Activated CD4-positive, alpha-beta T cell treated with anti-CD3 and anti-CD28 coated beads, Interleukin-2, Interleukin-6, amounts not matched to agents 100 ng/mL and 50 ng/mL, durations not matched to agents 16 hours and 8 hours (primary cell): Measurements from ENCODE around the gene BCKDK.
"Not testable (repeated sequence)": the region's sequence is repeated elsewhere in the genome, so short reads cannot be mapped to it uniquely, and the experiment has no call there.

Source experiments
- DNase-seq: peaks from one replicate; pipeline ENCODE4 v3.0.0-alpha.2; 2020

The BCKDK gene

GRCh38 chr16:31144418-31144817 is 36.2 kb downstream of the BCKDK start:
- not testable (repeated sequence) for DNase-seq

- DNase-seq, result no peak
These were observed 37.3 kb downstream of the BCKDK start for GRCh38 chr16:31145398-31145990.

DNA sequence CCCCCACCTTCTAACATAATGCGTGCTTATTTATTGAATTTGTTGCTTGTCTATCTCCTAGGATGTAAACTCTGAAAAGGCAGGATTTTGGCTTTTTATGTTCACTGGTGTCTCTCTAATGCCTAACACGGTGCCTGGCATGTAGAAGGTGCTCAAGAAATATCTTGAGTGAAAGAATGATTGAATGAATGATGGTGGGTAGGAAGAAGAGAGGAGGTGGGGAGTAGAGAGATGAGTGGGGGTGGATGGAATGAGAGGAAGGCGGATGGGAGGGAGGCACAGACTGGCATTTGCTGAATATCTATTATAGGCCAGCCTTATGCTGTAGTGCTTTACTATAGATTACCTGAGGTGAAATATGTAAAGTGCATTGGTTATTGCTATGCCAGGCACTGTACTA is 39.4 kb downstream of the BCKDK start:
- DNase-seq, result no peak

GRCh38 chr16:31148281-31148728 is 40.1 kb downstream of the BCKDK start:
- DNase-seq, result no peak

DNA sequence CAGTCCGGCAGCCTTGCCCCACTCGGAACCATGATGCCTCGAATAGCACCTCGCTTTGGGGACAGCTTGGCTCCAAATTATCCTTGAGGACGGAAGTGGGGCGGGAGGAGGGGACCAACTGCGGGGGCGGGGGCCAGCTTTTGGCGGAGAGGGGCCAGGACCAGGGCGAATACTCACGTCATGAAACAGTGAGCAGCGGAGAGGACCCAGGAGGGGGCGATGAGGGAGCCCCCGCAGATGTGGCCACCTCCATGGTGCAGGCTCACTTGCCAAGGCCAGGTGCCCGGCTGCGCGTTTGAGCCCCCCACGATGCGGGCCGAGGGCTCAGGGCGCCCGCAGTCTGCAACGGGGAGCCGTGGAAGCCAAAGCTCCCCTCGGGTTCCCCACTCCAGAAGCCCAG is 40.7 kb downstream of the BCKDK start:
- no peak for DNase-seq

GRCh38 chr16:31149332-31149731 is 41.1 kb downstream of the BCKDK start:
- DNase-seq, result no peak

GRCh38 chr16:31149894-31150890 is 42.0 kb downstream of the BCKDK start, which contains the start of gene PRSS36:
Gene PRSS36 (minus strand): TSS chr16:31150066. CDS start chr16:31150035, 31 bp downstream.
- DNase-seq, result no peak

- DNase-seq, result not testable (repeated sequence)
These were observed 42.8 kb downstream of the BCKDK start for GRCh38 chr16:31150976-31151375.

- DNase-seq, result no peak
These were observed 49.0 kb downstream of the BCKDK start for GRCh38 chr16:31157136-31157535.
